Mammary epithelial cell (primary cell): ENCODE measurements around the gene RPP30.

Source experiments
- EZH2 ChIP-seq: IDR thresholded peaks from 2 replicates; pipeline ENCODE4 v1.6.1; 2012; ENCODE audit warnings: low read length, inconsistent platforms, borderline replicate concordance
- TF ChIP-seq, protein P1 (sequence below), 2 donors: IDR thresholded peaks in 1 of 2; conservative IDR thresholded peaks in 1 of 2; 2 replicates each; pipeline ENCODE4 v1.5.1; 2011 to 2012; ENCODE audit warnings: inconsistent platforms in 2 of 2, low read length in 2 of 2, mild to moderate bottlenecking in 2 of 2, control low read depth in 1 of 2, low read depth in 1 of 2; ENCODE audit not compliant: insufficient read depth in 1 of 2; ENCODE audit errors: extremely low read depth in 1 of 2

GRCh38 chr10:90832111-90832510 lies 39.7 kb upstream of the RPP30 start:
- TF ChIP-seq, protein P1, sequence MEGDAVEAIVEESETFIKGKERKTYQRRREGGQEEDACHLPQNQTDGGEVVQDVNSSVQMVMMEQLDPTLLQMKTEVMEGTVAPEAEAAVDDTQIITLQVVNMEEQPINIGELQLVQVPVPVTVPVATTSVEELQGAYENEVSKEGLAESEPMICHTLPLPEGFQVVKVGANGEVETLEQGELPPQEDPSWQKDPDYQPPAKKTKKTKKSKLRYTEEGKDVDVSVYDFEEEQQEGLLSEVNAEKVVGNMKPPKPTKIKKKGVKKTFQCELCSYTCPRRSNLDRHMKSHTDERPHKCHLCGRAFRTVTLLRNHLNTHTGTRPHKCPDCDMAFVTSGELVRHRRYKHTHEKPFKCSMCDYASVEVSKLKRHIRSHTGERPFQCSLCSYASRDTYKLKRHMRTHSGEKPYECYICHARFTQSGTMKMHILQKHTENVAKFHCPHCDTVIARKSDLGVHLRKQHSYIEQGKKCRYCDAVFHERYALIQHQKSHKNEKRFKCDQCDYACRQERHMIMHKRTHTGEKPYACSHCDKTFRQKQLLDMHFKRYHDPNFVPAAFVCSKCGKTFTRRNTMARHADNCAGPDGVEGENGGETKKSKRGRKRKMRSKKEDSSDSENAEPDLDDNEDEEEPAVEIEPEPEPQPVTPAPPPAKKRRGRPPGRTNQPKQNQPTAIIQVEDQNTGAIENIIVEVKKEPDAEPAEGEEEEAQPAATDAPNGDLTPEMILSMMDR (conservative IDR thresholded peaks at IDR 0.05 in 1 of 2, IDR thresholded peaks at IDR 0.05 in 1 of 2; ENCODE audit: extremely low read depth in 1 of 2, insufficient read depth in 1 of 2, low read depth in 1 of 2, low read length in 2 of 2), result no peak
- TF ChIP-seq EZH2, result no peak
